Measurements from ENCODE around the gene VMO1. TPM values are rescaled to one million over a fixed set of nuclear protein-coding genes. Genes with fewer than 3 reads are reported as not detected.

VMO1 gene
- total RNA-seq, 1 experiment from 2014 or later = not detected

DNA sequence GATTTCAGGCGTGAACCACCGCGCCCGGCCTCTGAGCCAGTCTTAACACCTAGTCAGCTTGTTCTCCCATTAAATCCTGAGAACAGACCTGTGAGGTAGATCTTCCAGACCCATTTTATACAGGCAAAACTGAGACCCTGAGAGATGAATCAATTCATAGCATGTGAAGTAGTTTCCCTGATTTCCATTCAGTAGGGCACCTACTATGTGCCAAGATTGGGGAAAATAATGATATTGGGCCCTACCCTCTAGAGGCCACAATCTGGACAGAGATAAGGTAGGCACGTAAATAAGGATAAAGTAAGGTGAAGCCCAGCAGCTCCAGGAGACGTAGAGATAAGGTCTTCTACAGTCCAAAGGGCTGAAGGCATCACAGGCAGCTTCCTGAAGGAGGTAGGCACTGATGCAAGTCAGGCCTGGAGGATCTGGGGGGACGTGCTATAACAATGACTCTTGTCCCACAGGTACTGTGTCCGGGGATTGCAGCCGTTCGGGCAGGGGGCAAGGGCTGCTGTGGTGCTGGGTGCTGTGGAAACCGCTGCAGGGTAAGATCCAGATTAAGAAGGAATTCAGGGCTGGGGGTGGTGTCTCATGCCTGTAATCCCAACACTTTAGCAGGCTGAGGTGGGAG is 5.7 kb downstream of the VMO1 start:
- Histone ChIP-seq H3K56ac (ENCODE audit: insufficient read length, low read depth, low read length) (no peak overlapping the region), H3K18ac (ENCODE audit: insufficient read length, low read depth, low read length) (no peak overlapping the region), H2AK5ac (ENCODE audit: insufficient read length, low read length) (no peak overlapping the region), H3K27ac (ENCODE audit: insufficient read length, low read depth, low read length) (no peak overlapping the region), H3K14ac (ENCODE audit: insufficient read depth, low read length) (no peak overlapping the region), H2BK5ac (ENCODE audit: insufficient read length, low read length) (no peak overlapping the region), H3K23ac (ENCODE audit: insufficient read length, low read depth, low read length) (no peak overlapping the region), H3K79me1 (ENCODE audit: insufficient read depth, low read depth, low read length, poor library complexity, severe bottlenecking) (no peaks in the 10 kb centered on the region), H3K4me2 (ENCODE audit: insufficient read depth, insufficient read length, low read length) (no peak overlapping the region), H2AFZ (ENCODE audit: low read length) (no peak overlapping the region), H2BK20ac (ENCODE audit: low read depth, low read length, poor library complexity, severe bottlenecking) (no peak overlapping the region), H3T11ph (ENCODE audit: low read length) (no peak overlapping the region), H2BK12ac (ENCODE audit: insufficient read length, low read depth, low read length) (no peak overlapping the region), H2BK15ac (ENCODE audit: low read depth, low read length) (no peak overlapping the region), H3K79me2 (ENCODE audit: insufficient read depth, low read length) (no peaks in the 10 kb centered on the region), H3K4ac (ENCODE audit: low read depth, low read length) (no peak overlapping the region), H4K91ac (ENCODE audit: insufficient read length, low read depth, low read length) (no peak overlapping the region), H3K9ac (ENCODE audit: extremely low read depth, insufficient read length, low read length) (no peak overlapping the region), H3K23me2 (ENCODE audit: insufficient read length, low read depth, low read length, poor library complexity, severe bottlenecking) (no peaks in the 10 kb centered on the region), H3K4me1 (ENCODE audit: insufficient read depth, low read length) (no peaks in the 10 kb centered on the region), H4K5ac (ENCODE audit: insufficient read length, low read depth, low read length) (no peak overlapping the region), H4K8ac (replicated peaks; ENCODE audit: insufficient read length, low read depth, low read length) (no peak overlapping the region), H2BK120ac (ENCODE audit: low read depth, low read length, poor library complexity, severe bottlenecking) (no peak overlapping the region), H3K27me3 (ENCODE audit: insufficient read depth, low read length) (peaks cover 14% of the 10 kb centered on the region; the same call in 1 of the 2 replicates), H4K20me1 (ENCODE audit: control insufficient read depth, insufficient read depth, insufficient read length) (peaks cover under 1% of the 10 kb centered on the region), H3K9me3 (ENCODE audit: control insufficient read depth, low read depth, low read length) (no peaks in the 10 kb centered on the region)
- H3K36me3 Mint-ChIP-seq (ENCODE audit: insufficient read depth in 1 of 3, low read depth in 3 of 3) = no peaks in the 10 kb centered on the region
- H3K9me3 Mint-ChIP-seq = no peaks in the 10 kb centered on the region
- no peak overlapping the region for H3K27ac Mint-ChIP-seq
- TF ChIP-seq, protein P1, sequence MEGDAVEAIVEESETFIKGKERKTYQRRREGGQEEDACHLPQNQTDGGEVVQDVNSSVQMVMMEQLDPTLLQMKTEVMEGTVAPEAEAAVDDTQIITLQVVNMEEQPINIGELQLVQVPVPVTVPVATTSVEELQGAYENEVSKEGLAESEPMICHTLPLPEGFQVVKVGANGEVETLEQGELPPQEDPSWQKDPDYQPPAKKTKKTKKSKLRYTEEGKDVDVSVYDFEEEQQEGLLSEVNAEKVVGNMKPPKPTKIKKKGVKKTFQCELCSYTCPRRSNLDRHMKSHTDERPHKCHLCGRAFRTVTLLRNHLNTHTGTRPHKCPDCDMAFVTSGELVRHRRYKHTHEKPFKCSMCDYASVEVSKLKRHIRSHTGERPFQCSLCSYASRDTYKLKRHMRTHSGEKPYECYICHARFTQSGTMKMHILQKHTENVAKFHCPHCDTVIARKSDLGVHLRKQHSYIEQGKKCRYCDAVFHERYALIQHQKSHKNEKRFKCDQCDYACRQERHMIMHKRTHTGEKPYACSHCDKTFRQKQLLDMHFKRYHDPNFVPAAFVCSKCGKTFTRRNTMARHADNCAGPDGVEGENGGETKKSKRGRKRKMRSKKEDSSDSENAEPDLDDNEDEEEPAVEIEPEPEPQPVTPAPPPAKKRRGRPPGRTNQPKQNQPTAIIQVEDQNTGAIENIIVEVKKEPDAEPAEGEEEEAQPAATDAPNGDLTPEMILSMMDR (conservative IDR thresholded peaks at IDR 0.05) = no peak
- peaks cover 2 to 3% of the 10 kb centered on the region in 2 experiments; a peak in 1 of 4 replicates for H3K4me1 Mint-ChIP-seq
- no peak overlapping the region for H3K4me3 Mint-ChIP-seq
- H3K27me3 Mint-ChIP-seq (ENCODE audit: low read depth) = peaks cover 64% of the 10 kb centered on the region
- no peak for DNase-seq
- no CpG with 5 or more reads among the region's 11 CpGs for WGBS (ENCODE audit: extremely low coverage, insufficient read length, low lambda C conversion rate)
